Pulmonary artery endothelial cell (primary cell): ENCODE measurements around the gene SGCA. TPM values are rescaled to one million over a fixed set of nuclear protein-coding genes. Genes with fewer than 3 reads are reported as not detected.

Experiments used
- DNase-seq: peaks from one replicate; pipeline ENCODE4 v3.0.0-alpha.2; 2011; ENCODE audit warnings: low read depth, low spot score
- total RNA-seq: library from RNA; depleted of rRNA; stranded (reverse); fragments of >200 nt; gene quantifications from 2 replicates; pipeline ENCODE4 v1.2.3, GENCODE V29; 2014

SGCA gene
- total RNA-seq, 1 donor from 2014 or later, result not detected

DNA sequence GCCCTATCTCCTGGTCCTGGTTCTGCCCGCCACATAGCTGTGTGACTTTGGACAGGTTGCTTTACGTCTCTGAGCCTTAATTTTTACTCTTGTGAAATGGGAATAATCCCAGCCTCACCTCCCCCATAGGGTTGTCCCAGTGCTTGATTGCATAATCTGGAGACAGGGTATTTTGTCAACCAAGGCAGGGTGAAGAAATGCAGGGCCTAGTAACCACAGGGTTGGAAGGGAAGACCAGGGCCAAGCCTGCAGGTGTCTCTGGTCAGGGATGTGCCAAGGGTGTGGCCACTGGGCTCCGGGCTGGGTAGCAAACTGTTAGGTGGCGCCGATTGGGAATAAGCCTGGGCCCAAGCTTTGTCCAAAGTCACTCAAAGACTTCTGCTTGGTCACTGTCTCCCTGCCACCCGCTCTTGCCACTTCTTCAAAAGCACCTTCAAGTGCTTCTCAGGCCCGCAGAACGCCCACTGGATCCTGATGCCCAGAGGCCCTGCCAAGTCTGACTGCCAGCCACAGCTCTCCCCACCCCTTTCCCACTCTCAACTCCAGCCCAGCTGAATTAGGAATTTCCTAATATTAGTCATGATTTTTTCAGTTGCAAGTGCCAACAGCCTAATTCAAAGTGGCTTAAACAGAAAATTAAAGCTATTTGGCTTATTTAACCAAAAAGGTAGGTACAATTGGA is 56.2 kb downstream of the SGCA start:
- DNase-seq, result no peak

DNA sequence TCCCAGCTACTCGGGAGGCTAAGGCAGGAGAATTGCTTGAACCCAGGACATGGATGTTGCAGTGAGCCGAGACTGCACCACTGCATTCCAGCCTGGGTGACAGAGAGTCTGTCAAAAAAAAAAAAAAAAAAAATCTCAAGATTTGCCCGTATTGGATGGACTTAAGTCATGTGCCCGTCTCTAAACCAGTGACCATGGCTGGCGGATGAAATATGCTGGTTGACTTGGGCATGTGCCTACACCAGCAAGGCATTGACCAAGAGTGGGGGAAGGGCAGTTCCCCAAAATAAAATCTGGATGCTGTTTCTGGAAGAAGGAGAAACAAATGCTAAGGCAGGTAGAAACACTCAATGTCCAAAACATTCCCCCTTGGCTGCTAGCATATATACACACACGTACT is 57.1 kb downstream of the SGCA start:
- DNase-seq, result no peak

Other genes starting within 250 kb of the SGCA start
- not detected in 2 replicates for gene DLX4, start 196.8 kb upstream of the SGCA start, total RNA-seq
- gene DLX3, start 170.8 kb upstream of the SGCA start, total RNA-seq, result not detected in 2 replicates
- 77.7 and 101 TPM in 2 replicates for gene ITGA3, start 109.9 kb upstream of the SGCA start, total RNA-seq
- gene PDK2, start 70.7 kb upstream of the SGCA start, total RNA-seq, result 7.8 and 11.2 TPM in 2 replicates
- 4.1 and 4.5 TPM in 2 replicates for gene SAMD14, start 35.8 kb upstream of the SGCA start, total RNA-seq
- 29.7 and 43.8 TPM in 2 replicates for gene PPP1R9B, start 15.3 kb upstream of the SGCA start, total RNA-seq
- gene COL1A1, start 35.6 kb downstream of the SGCA start, total RNA-seq, result 0.26 and 0.88 TPM in 2 replicates
- gene TMEM92, start 108.5 kb downstream of the SGCA start, total RNA-seq, result not detected in 2 replicates
- gene XYLT2, start 180.1 kb downstream of the SGCA start, total RNA-seq, result 36.6 and 41.8 TPM in 2 replicates
- gene MRPL27, start 207.2 kb downstream of the SGCA start, total RNA-seq, result 52.2 and 56.8 TPM in 2 replicates
- 4.6 and 5.5 TPM in 2 replicates for gene EME1, start 207.2 kb downstream of the SGCA start, total RNA-seq
- 227 and 285 TPM in 2 replicates for gene LRRC59, start 231.5 kb downstream of the SGCA start, total RNA-seq